ENCODE data around the gene HPCAL1.

DNA sequence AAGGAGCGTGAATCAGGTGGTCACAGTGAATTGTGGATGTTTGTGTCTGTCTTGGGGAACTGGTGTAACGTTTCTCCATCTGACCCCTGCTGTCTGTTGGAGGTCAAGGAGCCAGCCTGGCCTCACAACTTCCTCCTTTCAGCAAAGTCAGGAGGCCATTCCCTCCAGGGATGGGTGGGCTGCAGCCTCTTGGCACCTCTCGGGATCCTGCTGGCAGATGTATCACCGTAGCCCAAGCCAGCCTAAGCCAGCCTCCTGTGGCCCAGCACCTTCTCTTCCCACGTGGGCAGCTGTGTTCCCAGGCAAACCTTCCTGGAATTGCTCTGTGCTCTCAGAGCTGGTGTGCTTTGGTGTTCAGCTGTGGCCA is 30.5 kb downstream of the HPCAL1 start:
- TF ChIP-seq CTCF (IDR thresholded peaks at IDR 0.05), result no peak
- no peak for TF ChIP-seq ZFX (IDR thresholded peaks at IDR 0.05; ENCODE audit: borderline replicate concordance)

Measured in 22Rv1 (cell line).